Measurements from ENCODE around the gene DCLK1.

DCLK1 gene

GRCh38 chr13:35891507-35892441 is 239.4 kb downstream of the DCLK1 start:
- no peak for TF ChIP-seq CTCF (IDR thresholded peaks at IDR 0.05; ENCODE audit: insufficient read depth, low read length, missing control alignments)
- ChIA-PET CTCF (no interaction called here), POLR2A (no interaction called here)
- no peak for DNase-seq (ENCODE audit: low read depth, low spot score)
- no peak overlapping the region for H3K4me3 ChIP-seq (ENCODE audit: low read depth, low read length)

GRCh38 chr13:35889560-35889959 is 241.6 kb downstream of the DCLK1 start:
- CTCF ChIA-PET = no interaction called here

GRCh38 chr13:35888981-35889380 is 242.2 kb downstream of the DCLK1 start:
- ChIA-PET CTCF (no interaction called here), POLR2A (no interaction called here)
- DNase-seq (ENCODE audit: low read depth, low spot score) = no peak
- TF ChIP-seq CTCF (IDR thresholded peaks at IDR 0.05; ENCODE audit: insufficient read depth, low read length, missing control alignments) = no peak
- no peak overlapping the region for H3K4me3 ChIP-seq (ENCODE audit: low read depth, low read length)

More at GRCh38 chr13:35889560-35889959, 241.6 kb downstream of the DCLK1 start:
- POLR2A ChIA-PET = no interaction called here
- H3K4me3 ChIP-seq (ENCODE audit: low read depth, low read length) = no peak overlapping the region
- DNase-seq (ENCODE audit: low read depth, low spot score) = no peak
- TF ChIP-seq CTCF (IDR thresholded peaks at IDR 0.05; ENCODE audit: insufficient read depth, low read length, missing control alignments) = no peak

- TF ChIP-seq CTCF (IDR thresholded peaks at IDR 0.05; ENCODE audit: insufficient read depth, low read length, missing control alignments) = no peak
- ChIA-PET CTCF (no interaction called here), POLR2A (no interaction called here)
- no peak for DNase-seq (ENCODE audit: low read depth, low spot score)
- no peak overlapping the region for H3K4me3 ChIP-seq (ENCODE audit: low read depth, low read length)
Observed at GRCh38 chr13:35888457-35888883, 242.7 kb downstream of the DCLK1 start.

- ChIA-PET CTCF (no interaction called here), POLR2A (no interaction called here)
Observed at GRCh38 chr13:35887115-35887666, 244.0 kb downstream of the DCLK1 start.

More at GRCh38 chr13:35887115-35887666, 244.0 kb downstream of the DCLK1 start:
- no peak for TF ChIP-seq CTCF (IDR thresholded peaks at IDR 0.05; ENCODE audit: insufficient read depth, low read length, missing control alignments)
- DNase-seq (ENCODE audit: low read depth, low spot score) = no peak
- no peak overlapping the region for H3K4me3 ChIP-seq (ENCODE audit: low read depth, low read length)
